ENCODE data around the gene MSLN. TPM values are rescaled to one million over a fixed set of nuclear protein-coding genes. Genes with fewer than 3 reads are reported as not detected.

Gene MSLN
- total RNA-seq, 1 experiment from 2014 or later, result 0.14 TPM

- in situ Hi-C loops (cut with HindIII; ENCODE audit: low sequenced_read_pairs), result no loop called here
- DNase-seq (ENCODE audit: low spot score), result no peak
Measured at GRCh38 chr16:783404-784161, 23.0 kb downstream of the MSLN start.

- DNase-seq (ENCODE audit: low spot score), result no peak
- in situ Hi-C loops (cut with HindIII; ENCODE audit: low sequenced_read_pairs), result no loop called here
Measured at GRCh38 chr16:784431-784830, 23.9 kb downstream of the MSLN start.

GRCh38 chr16:785563-786535 is 25.3 kb downstream of the MSLN start:
- in situ Hi-C loops (cut with HindIII; ENCODE audit: low sequenced_read_pairs), result no loop called here
- peak; percentile 44 for DNase-seq (ENCODE audit: low spot score)

- no peak for DNase-seq (ENCODE audit: low spot score)
- in situ Hi-C loops (cut with HindIII; ENCODE audit: low sequenced_read_pairs), result no loop called here
Measured at GRCh38 chr16:787321-787966, 26.9 kb downstream of the MSLN start.

GRCh38 chr16:787978-788398 is 27.5 kb downstream of the MSLN start, which contains the start of gene RPUSD1:
TSS of gene RPUSD1 (minus strand) at chr16:788381. CDS start at chr16:787737, 644 bp downstream.
- in situ Hi-C loops (cut with HindIII; ENCODE audit: low sequenced_read_pairs), result no loop called here
- DNase-seq (ENCODE audit: low spot score), result no peak

- peak; percentile 89 for DNase-seq (ENCODE audit: low spot score)
- in situ Hi-C loops (cut with HindIII; ENCODE audit: low sequenced_read_pairs), result no loop called here
Measured at GRCh38 chr16:788399-789126, 28.0 kb downstream of the MSLN start, which contains the start of gene CHTF18. TSS of gene CHTF18 (plus strand) at chr16:788620. CDS start at chr16:788685, 65 bp downstream.

- in situ Hi-C loops (cut with HindIII; ENCODE audit: low sequenced_read_pairs), result no loop called here
- no peak for DNase-seq (ENCODE audit: low spot score)
Measured at GRCh38 chr16:789191-789850, 28.8 kb downstream of the MSLN start.

- no peak for DNase-seq (ENCODE audit: low spot score)
- in situ Hi-C loops (cut with HindIII; ENCODE audit: low sequenced_read_pairs), result no loop called here
Measured at GRCh38 chr16:790086-790485, 29.6 kb downstream of the MSLN start.

- in situ Hi-C loops (cut with HindIII; ENCODE audit: low sequenced_read_pairs), result no loop called here
Measured at GRCh38 chr16:791131-791530, 30.6 kb downstream of the MSLN start.

GRCh38 chr16:792221-792995 is 31.9 kb downstream of the MSLN start:
- in situ Hi-C loops (cut with HindIII; ENCODE audit: low sequenced_read_pairs), result no loop called here

More at GRCh38 chr16:791131-791530, 30.6 kb downstream of the MSLN start:
- DNase-seq (ENCODE audit: low spot score), result no peak

GRCh38 chr16:793414-793813 is 32.9 kb downstream of the MSLN start:
- DNase-seq (ENCODE audit: low spot score), result no peak
- in situ Hi-C loops (cut with HindIII; ENCODE audit: low sequenced_read_pairs), result no loop called here

More at GRCh38 chr16:792221-792995, 31.9 kb downstream of the MSLN start:
- DNase-seq (ENCODE audit: low spot score), result no peak

- in situ Hi-C loops (cut with HindIII; ENCODE audit: low sequenced_read_pairs), result no loop called here
- no peak for DNase-seq (ENCODE audit: low spot score)
Measured at GRCh38 chr16:794091-794822, 33.7 kb downstream of the MSLN start.

GRCh38 chr16:794853-795466 is 34.4 kb downstream of the MSLN start:
- in situ Hi-C loops (cut with HindIII; ENCODE audit: low sequenced_read_pairs), result no loop called here
- DNase-seq (ENCODE audit: low spot score), result no peak

GRCh38 chr16:795580-796229 is 35.2 kb downstream of the MSLN start:
- DNase-seq (ENCODE audit: low spot score), result no peak
- in situ Hi-C loops (cut with HindIII; ENCODE audit: low sequenced_read_pairs), result no loop called here

- in situ Hi-C loops (cut with HindIII; ENCODE audit: low sequenced_read_pairs), result no loop called here
- no peak for DNase-seq (ENCODE audit: low spot score)
Measured at GRCh38 chr16:796296-797119, 36.0 kb downstream of the MSLN start.

Data from G401 (cell line).